ENCODE results near the gene ZNF827.

DNA sequence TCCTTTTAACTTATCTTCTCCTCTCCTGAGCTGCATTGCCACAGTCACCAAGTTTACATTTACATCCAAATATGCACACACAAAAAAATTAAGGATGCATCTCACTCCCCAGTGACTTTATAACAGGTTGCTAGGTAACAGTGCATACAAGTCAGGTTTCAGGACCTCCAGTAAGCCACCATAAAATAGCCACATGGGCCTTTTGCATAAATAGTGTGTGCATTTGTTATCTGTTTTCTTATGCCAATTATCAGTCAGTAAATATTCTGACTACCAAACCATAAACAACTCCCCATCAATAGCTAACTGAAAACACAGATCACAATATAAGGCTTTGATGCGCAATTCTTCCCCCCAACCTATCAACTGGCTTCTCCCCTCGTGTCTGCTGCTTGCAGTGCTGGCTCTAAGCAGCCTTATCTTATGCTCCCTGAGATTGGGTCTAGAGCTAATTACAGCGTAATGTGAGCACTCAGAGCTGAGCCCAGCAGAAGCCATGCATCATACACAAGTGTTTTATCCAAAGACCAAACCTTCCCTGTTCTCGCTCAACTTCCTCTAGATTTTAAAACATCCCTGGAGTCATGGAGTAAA is 55.4 kb downstream of the ZNF827 start:
- TF ChIP-seq CTCF (IDR thresholded peaks at IDR 0.05) (no peak), POLR2A (IDR thresholded peaks at IDR 0.05) (no peak), POLR2AphosphoS5 (IDR thresholded peaks at IDR 0.05) (no peak)
